ENCODE data around the gene HNRNPCL2.
"Not testable (repeated sequence)": the region's sequence is repeated elsewhere in the genome, so short reads cannot be mapped to it uniquely, and the experiment has no call there.

Gene HNRNPCL2

DNA sequence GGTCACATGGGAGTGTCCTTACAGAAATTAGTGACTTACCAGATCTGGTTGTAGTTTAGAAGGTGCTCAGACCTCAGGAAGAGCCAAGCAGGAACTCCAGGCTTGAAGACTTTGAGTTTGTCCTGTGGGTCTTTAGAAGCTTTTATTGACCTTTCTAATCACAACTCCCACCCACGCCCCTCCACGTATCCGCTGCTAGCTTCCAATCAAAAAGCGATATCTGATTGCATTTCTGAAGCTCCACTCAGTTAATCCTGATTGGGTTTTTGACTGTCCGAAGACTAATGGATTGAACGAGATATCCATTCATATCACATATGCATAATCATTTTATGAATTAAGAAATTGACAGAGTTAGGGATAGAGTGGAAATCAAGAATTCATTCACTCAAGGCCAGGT lies at the start of gene HNRNPCL2:
Gene HNRNPCL2, minus strand, starts transcription at position 101 of the 400 bp plus-strand sequence. CDS start 454 bp downstream, outside the sequence.
- not testable (repeated sequence) for DNase-seq (ENCODE audit: low spot score)

GRCh38 chr1:13165531-13165930 lies 48.9 kb upstream of the HNRNPCL2 start, which contains the start of gene HNRNPCL4:
Gene HNRNPCL4 (minus strand): TSS chr1:13165631. CDS start chr1:13165467, 164 bp downstream.
- DNase-seq (ENCODE audit: low spot score) = not testable (repeated sequence)

- not testable (repeated sequence) for DNase-seq (ENCODE audit: low spot score)
These were observed 39.3 kb upstream of the HNRNPCL2 start, which contains the start of gene PRAMEF26 for GRCh38 chr1:13155909-13156308. Gene PRAMEF26 (minus strand): TSS chr1:13156009. CDS start chr1:13153095, 2,914 bp downstream.

- DNase-seq (ENCODE audit: low spot score) = not testable (repeated sequence)
These were observed 46.2 kb downstream of the HNRNPCL2 start, which contains the start of gene PRAMEF25 for GRCh38 chr1:13070474-13070873. Gene PRAMEF25 (plus strand): TSS chr1:13070774. CDS start chr1:13073694, 2,920 bp downstream.
